Esophagus squamous epithelium (tissue), 5 donors: ENCODE data around the gene MORN3. TPM values are rescaled to one million over a fixed set of nuclear protein-coding genes. Genes with fewer than 3 reads are reported as not detected.

Source experiments
- DNase-seq: peaks from one replicate; lab custom pipeline; 2025; lab: John Stamatoyannopoulos, UW
- H3K27ac ChIP-seq, 4 donors: fragments of 200-600 bp; sonication (generic); one replicate each; pipeline ENCODE4 v1.5.1; 2016 to 2019; ENCODE audit warnings: mild to moderate bottlenecking in 1 of 4
- H3K27me3 ChIP-seq, 4 donors: fragments of 200-600 bp; sonication (generic); 1 replicate in 3 of 4; 2 replicates in 1 of 4; pipeline versions ENCODE4 v1.5.1 to v1.6.0; 2017 to 2021; ENCODE audit warnings: antibody characterized with exemption in 1 of 4
- H3K36me3 ChIP-seq, 3 donors: fragments of 200-600 bp; sonication (generic); one replicate each; pipeline ENCODE4 v1.5.1; 2016 to 2019
- H3K4me1 ChIP-seq, 3 donors: fragments of 200-600 bp; sonication (generic); one replicate each; pipeline ENCODE4 v1.5.1; 2017 to 2019
- H3K4me3 ChIP-seq, 4 donors: fragments of 200-600 bp; sonication (generic); 1 replicate in 3 of 4; 2 replicates in 1 of 4; pipeline ENCODE4 v1.5.1; 2016 to 2019; ENCODE audit warnings: mild to moderate bottlenecking in 2 of 4, moderate library complexity in 1 of 4
- H3K9me3 ChIP-seq, 3 donors: fragments of 200-600 bp; sonication (generic); one replicate each; pipeline ENCODE4 v1.5.1; 2016 to 2019
- CTCF ChIP-seq, 6 experiments: fragments of 450-650 bp in 4 of 6; fragments of 200-600 bp in 2 of 6; sonication (generic) in 2 of 6; IDR thresholded peaks; one replicate each; pipeline ENCODE4 v1.5.1; 2016 to 2019; ENCODE audit warnings: antibody characterized with exemption in 6 of 6, mild to moderate bottlenecking in 4 of 6, moderate library complexity in 4 of 6
- POLR2A ChIP-seq, 4 donors: fragments of 450-650 bp; IDR thresholded peaks; one replicate each; pipeline ENCODE4 v1.6.1; 2017; ENCODE audit warnings: antibody characterized with exemption in 4 of 4, mild to moderate bottlenecking in 4 of 4, moderate library complexity in 3 of 4
- WGBS, 2 donors: methylation state at CpG; one replicate each; pipeline ENCODE4 v1.1.5; 2018; 5-methylcytosine and 5-hydroxymethylcytosine counted together
- intact Hi-C: fragments of 100-400 bp; cut with DNase I; formaldehyde crosslinking; loops from one replicate; pipeline ENCODE4 v1.15.0; 2022
- total RNA-seq, 4 donors: library from RNA; depleted of rRNA; stranded (reverse); fragments of >200 nt; gene quantifications; one replicate each; pipeline ENCODE4 v1.1.0, GENCODE V29; 2016
- donor health status: DM: yes; HTN: yes; CAD: no.

The MORN3 gene
- total RNA-seq, 4 donors from 2014 or later: 0.09 to 0.13 TPM; not detected in 2

GRCh38 chr12:121628536-121628935 lies 40.9 kb downstream of the MORN3 start:
- DNase-seq: no peak
- H3K4me1 ChIP-seq: peaks cover 36 to 88% (median 56%) of the 10 kb centered on the region in 3 donors
- H3K36me3 ChIP-seq: no peaks in the 10 kb centered on the region
- H3K27me3 ChIP-seq: no peaks in the 10 kb centered on the region
- TF ChIP-seq CTCF (IDR thresholded peaks at IDR 0.05) (no peak), POLR2A (IDR thresholded peaks at IDR 0.05) (no peak)
- intact Hi-C loops: loop anchor here (5.0 to 10.0 kb wide), 2 partner anchors 46 to 76 kb away; no protein-coding TSS in a partner anchor
- H3K27ac ChIP-seq: peak overlapping the region; percentile 84 to 97 (median 96)
- no peaks in the 10 kb centered on the region for H3K9me3 ChIP-seq
- 73 to 79% methylated on average over 5 of the region's 5 CpGs for WGBS, 2 donors
- peak overlapping the region in 3 of 4 donors; percentile 79 to 95 (median 88) for H3K4me3 ChIP-seq

- H3K27ac ChIP-seq: peak overlapping the region; percentile 84 to 97 (median 96)
- 20 to 42% methylated on average over 1 to 3 of the region's 8 CpGs for WGBS, 2 donors
- DNase-seq: no peak
- peaks cover 32 to 83% (median 52%) of the 10 kb centered on the region in 3 donors for H3K4me1 ChIP-seq
- no peaks in the 10 kb centered on the region for H3K9me3 ChIP-seq
- no peaks in the 10 kb centered on the region for H3K36me3 ChIP-seq
- H3K27me3 ChIP-seq: no peaks in the 10 kb centered on the region
- TF ChIP-seq CTCF (IDR thresholded peaks at IDR 0.05) (no peak), POLR2A (IDR thresholded peaks at IDR 0.05) (no peak)
- intact Hi-C loops: loop anchor here (5.0 to 10.0 kb wide), 2 partner anchors 47 to 76 kb away; no protein-coding TSS in a partner anchor
- peak overlapping the region; percentile 48 to 95 (median 84) for H3K4me3 ChIP-seq
Observed at GRCh38 chr12:121628037-121628436, 41.4 kb downstream of the MORN3 start.

- WGBS, 2 donors: 3% methylated on average over 6 to 8 of the region's 53 CpGs
- Histone ChIP-seq H3K36me3 (no peaks in the 10 kb centered on the region), H3K4me1 (peaks cover 28 to 73% (median 48%) of the 10 kb centered on the region in 3 donors), H3K4me3 (peak overlapping the region; percentile 48 to 95 (median 84)), H3K27ac (peak overlapping the region; percentile 84 to 97 (median 96)), H3K9me3 (no peaks in the 10 kb centered on the region), H3K27me3 (no peaks in the 10 kb centered on the region)
- intact Hi-C loops: loop anchor here (5.0 to 10.0 kb wide), 2 partner anchors 48 to 75 kb away; no protein-coding TSS in a partner anchor
- TF ChIP-seq POLR2A (IDR thresholded peaks at IDR 0.05) (peak in 1 of 4 donors; percentile 5), CTCF (IDR thresholded peaks at IDR 0.05) (no peak)
- no peak for DNase-seq
Observed at GRCh38 chr12:121626853-121627640, 42.4 kb downstream of the MORN3 start.

GRCh38 chr12:121626087-121626852 lies 43.2 kb downstream of the MORN3 start, which contains the start of gene ORAI1:
TSS of gene ORAI1 (plus strand) at chr12:121626530.
- DNase-seq: peak; percentile 79
- H3K9me3 ChIP-seq: no peaks in the 10 kb centered on the region
- no peaks in the 10 kb centered on the region for H3K27me3 ChIP-seq
- peak within 1 kb of the TSS; percentile 48 to 95 (median 84) for H3K4me3 ChIP-seq
- H3K27ac ChIP-seq: peak within 1 kb of the TSS; percentile 84 to 97 (median 96)
- peaks cover 28 to 65% (median 40%) of the 10 kb centered on the region in 3 donors for H3K4me1 ChIP-seq
- no peaks in the 10 kb centered on the region for H3K36me3 ChIP-seq
- intact Hi-C loops: loop anchor here (5.0 to 10.0 kb wide), 2 partner anchors 49 to 74 kb away; no protein-coding TSS in a partner anchor
- WGBS, 2 donors: 0% methylated on average over 13 of the region's 92 CpGs; no CpG with 5 or more reads in 1 of the 2 donors
- TF ChIP-seq POLR2A (IDR thresholded peaks at IDR 0.05) (peak in 2 of 4 donors; percentile 70 to 88), CTCF (IDR thresholded peaks at IDR 0.05) (peak in 3 of 6 experiments; percentile 19 to 41 (median 37))
